ENCODE results near the gene SGSH. TPM values are rescaled to one million over a fixed set of nuclear protein-coding genes. Genes with fewer than 3 reads are reported as not detected.

SGSH gene
- total RNA-seq, 4 donors from 2014 or later: 15.7 to 34.7 (median 24.7) TPM

- no peak for TF ChIP-seq CTCF (IDR thresholded peaks at IDR 0.05; ENCODE audit: low read depth)
Observed at GRCh38 chr17:80169107-80169506, 51.0 kb downstream of the SGSH start.

GRCh38 chr17:80168371-80168770 lies 51.8 kb downstream of the SGSH start:
- no peak for TF ChIP-seq CTCF (IDR thresholded peaks at IDR 0.05; ENCODE audit: low read depth)

DNA sequence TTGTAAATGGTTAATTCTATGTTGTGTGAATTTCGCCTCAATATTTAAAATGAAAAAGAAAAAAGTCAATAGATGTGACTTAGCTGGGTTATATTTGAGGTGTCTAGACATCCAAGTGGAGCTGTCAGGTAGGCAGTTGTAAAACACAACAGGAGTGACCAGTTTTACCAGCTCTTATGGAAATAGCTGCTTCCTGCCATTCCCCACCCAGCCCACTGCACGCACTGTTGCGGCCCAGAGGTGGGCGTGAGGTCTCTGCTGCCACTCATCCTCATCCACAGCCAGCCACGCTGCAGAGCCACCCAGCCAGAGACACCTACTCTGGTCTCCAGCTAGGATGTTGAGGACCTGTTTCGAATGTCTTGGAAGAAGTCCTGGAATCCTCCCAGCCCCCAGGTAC lies 53.7 kb downstream of the SGSH start:
- no peak for TF ChIP-seq CTCF (IDR thresholded peaks at IDR 0.05; ENCODE audit: low read depth)

DNA sequence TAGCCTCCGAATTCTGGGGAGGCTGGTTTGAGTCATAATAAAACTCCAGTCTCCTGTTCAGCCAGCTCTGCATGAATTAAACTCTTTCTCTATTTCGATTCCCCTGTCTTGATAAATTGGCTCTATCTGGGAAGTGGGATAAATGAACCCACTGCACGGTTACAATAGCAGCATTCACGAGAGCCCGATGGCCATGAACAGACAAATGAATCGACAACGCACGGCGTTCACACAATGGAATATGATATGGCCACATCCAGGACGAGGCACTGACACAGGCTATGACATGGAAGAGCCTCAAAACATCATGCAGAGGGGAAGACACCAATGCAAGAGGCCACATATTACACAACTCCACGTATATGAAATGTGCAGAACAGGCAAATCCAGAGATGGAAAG lies 55.9 kb downstream of the SGSH start:
- no peak for TF ChIP-seq CTCF (IDR thresholded peaks at IDR 0.05; ENCODE audit: low read depth)

DNA sequence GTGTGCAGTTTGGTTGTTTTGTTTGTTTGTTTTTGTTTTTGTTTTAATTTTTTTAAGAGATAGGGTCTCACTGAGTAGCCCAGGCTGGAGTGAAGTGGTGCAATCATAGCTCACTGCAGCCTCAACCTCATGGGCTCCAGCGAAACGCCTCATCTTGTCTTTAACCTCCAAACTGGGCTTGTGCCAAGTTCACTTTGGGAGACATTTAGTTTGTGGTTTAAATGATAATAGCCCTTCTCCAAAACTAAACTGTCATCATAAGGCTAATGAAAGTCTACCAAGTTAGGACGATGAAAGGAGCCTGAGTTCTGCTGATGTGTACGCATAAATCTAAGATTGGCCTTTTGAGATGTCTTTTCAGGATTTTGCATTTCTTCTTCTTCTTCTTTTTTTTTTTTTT lies 56.8 kb downstream of the SGSH start:
- TF ChIP-seq CTCF (IDR thresholded peaks at IDR 0.05; ENCODE audit: low read depth): no peak

- TF ChIP-seq CTCF (IDR thresholded peaks at IDR 0.05; ENCODE audit: low read depth): no peak
Observed at GRCh38 chr17:80160536-80160935, 59.6 kb downstream of the SGSH start.

Other genes with a start within 250 kb of the SGSH start
- gene TBC1D16, start 184.5 kb downstream of the SGSH start, total RNA-seq: 100 to 1,000 TPM in 1 of 4 donors, 10 to 100 TPM in 3; 43.5 to 115 (median 60.5) TPM
- gene CCDC40, start 183.7 kb downstream of the SGSH start, total RNA-seq: 1 to 10 TPM; 3.1 to 5.5 (median 4.6) TPM
- 100 to 1,000 TPM in 1 of 4 donors, 10 to 100 TPM in 3; 43.4 to 123 (median 60.2) TPM for gene GAA, start 118.8 kb downstream of the SGSH start, total RNA-seq
- 10 to 100 TPM; 35.8 to 54.0 (median 45.7) TPM for gene EIF4A3, start 73.2 kb downstream of the SGSH start, total RNA-seq
- 1 to 10 TPM in 1 of 4 donors, under 1 TPM in 1, not detected in 2; 0.34 to 1.3 TPM for gene CARD14, start 50.3 kb downstream of the SGSH start, total RNA-seq
- gene SLC26A11, start 94 bp upstream of the SGSH start, total RNA-seq: 10 to 100 TPM in 3 of 4 donors, 1 to 10 TPM in 1; 4.7 to 31.4 (median 13.0) TPM
- 100 to 1,000 TPM; 114 to 167 (median 144) TPM for gene RNF213, start 40.5 kb upstream of the SGSH start, total RNA-seq
- gene ENDOV, start 194.8 kb upstream of the SGSH start, total RNA-seq: 10 to 100 TPM in 2 of 4 donors, 1 to 10 TPM in 2; 2.0 to 17.5 (median 9.9) TPM

Measured in subcutaneous adipose tissue (tissue), 4 donors.